NB4 (cell line): Measurements from ENCODE around the gene MYCL.

Source experiments
- DNase-seq: peaks from one replicate; pipeline ENCODE4 v3.0.0; 2010; ENCODE audit warnings: low read depth
- H3K4me3 ChIP-seq: one replicate; pipeline ENCODE4 v1.5.1; 2011; ENCODE audit warnings: mild to moderate bottlenecking, low read depth, low read length, moderate library complexity
- MAX ChIP-seq: IDR thresholded peaks from 2 replicates; pipeline ENCODE4 v1.6.1; 2011; ENCODE audit warnings: low read depth, low read length
- MYC ChIP-seq: IDR thresholded peaks from 2 replicates; pipeline ENCODE4 v1.6.1; 2011; ENCODE audit warnings: low read depth, low read length
- POLR2A ChIP-seq: IDR thresholded peaks from 2 replicates; pipeline ENCODE4 v1.6.1; 2011; ENCODE audit warnings: mild to moderate bottlenecking; ENCODE audit not compliant: insufficient read length; ENCODE audit errors: extremely low read depth
- TF ChIP-seq, protein P1 (sequence below): IDR thresholded peaks from one replicate; pipeline ENCODE4 v1.5.1; 2012; ENCODE audit warnings: low read depth, low read length

MYCL gene

DNA sequence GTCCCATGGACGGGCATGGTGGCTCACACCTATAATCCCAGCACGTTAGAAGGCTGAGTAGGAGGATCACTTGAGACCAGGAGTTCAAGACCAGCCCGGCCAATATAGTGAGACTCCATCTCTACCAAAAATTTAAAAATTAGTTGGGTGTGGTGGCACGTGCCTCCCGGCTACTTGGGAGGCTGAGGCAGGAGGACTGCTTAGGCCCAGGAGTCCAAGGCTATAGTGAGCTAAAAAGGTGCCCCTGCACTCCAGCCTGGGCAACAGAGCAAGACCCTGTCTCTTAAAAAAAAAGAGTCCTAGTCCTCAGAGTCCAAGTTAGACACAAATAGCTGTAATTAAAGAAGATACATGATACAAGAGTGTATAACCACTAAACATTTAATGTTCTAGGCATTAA, 38.5 kb downstream of the MYCL start:
- H3K4me3 ChIP-seq, result no peak overlapping the region
- DNase-seq, result no peak
- TF ChIP-seq, protein P1, sequence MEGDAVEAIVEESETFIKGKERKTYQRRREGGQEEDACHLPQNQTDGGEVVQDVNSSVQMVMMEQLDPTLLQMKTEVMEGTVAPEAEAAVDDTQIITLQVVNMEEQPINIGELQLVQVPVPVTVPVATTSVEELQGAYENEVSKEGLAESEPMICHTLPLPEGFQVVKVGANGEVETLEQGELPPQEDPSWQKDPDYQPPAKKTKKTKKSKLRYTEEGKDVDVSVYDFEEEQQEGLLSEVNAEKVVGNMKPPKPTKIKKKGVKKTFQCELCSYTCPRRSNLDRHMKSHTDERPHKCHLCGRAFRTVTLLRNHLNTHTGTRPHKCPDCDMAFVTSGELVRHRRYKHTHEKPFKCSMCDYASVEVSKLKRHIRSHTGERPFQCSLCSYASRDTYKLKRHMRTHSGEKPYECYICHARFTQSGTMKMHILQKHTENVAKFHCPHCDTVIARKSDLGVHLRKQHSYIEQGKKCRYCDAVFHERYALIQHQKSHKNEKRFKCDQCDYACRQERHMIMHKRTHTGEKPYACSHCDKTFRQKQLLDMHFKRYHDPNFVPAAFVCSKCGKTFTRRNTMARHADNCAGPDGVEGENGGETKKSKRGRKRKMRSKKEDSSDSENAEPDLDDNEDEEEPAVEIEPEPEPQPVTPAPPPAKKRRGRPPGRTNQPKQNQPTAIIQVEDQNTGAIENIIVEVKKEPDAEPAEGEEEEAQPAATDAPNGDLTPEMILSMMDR, result no peak
- TF ChIP-seq MAX, result no peak
- no peak for TF ChIP-seq POLR2A
- no peak for TF ChIP-seq MYC

- no peak for DNase-seq
- no peak overlapping the region for H3K4me3 ChIP-seq
- TF ChIP-seq, protein P1, result no peak
- TF ChIP-seq MAX, result no peak
Measured at GRCh38 chr1:39861003-39861402, 40.7 kb downstream of the MYCL start.

GRCh38 chr1:39859859-39860812, 41.6 kb downstream of the MYCL start:
- no peak for DNase-seq
- TF ChIP-seq POLR2A (no peak), MAX (no peak), MYC (no peak)
- TF ChIP-seq, protein P1, result no peak

GRCh38 chr1:39858315-39858714, 43.4 kb downstream of the MYCL start:
- H3K4me3 ChIP-seq, result no peak overlapping the region
- DNase-seq, result no peak
- no peak for TF ChIP-seq MYC
- no peak for TF ChIP-seq MAX
- TF ChIP-seq, protein P1, result no peak

More at GRCh38 chr1:39859859-39860812, 41.6 kb downstream of the MYCL start:
- no peak overlapping the region for H3K4me3 ChIP-seq

DNA sequence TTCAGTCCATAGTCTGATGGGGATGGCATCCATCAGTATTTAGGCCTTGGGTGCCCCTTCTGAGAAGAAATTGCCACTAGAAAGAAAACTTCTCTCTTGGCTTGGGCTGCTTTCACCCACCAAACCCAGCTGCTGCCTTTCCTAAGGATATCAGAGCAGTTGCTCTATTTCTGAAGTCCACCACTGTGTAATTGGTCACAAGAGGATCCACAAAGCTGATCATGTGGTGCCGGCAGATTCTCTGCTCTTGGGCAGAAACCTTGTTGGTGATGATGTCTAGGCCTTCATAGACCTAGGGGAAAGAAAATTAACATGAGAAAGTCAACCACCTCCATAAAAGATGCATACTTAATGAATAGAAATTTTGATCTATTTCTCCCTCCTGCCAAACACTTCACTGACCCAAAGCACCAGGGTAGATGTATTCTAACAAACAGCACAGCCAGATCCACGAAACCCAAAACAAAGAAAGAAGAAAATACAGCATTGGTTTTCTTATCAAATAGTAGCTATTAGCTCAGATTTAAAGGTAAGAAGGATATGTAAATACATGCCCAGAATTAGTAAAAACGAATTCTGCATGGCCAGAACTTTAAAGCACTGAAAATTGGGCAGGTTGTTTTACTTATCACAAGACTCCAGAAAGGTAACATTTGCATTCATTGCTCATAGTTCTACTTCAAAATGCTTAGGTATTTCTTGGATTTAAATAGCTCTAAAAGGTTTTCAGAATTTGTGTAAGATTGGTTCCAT, 44.4 kb downstream of the MYCL start:
- TF ChIP-seq, protein P1, result no peak
- TF ChIP-seq POLR2A (no peak), MYC (no peak), MAX (no peak)
- no peak overlapping the region for H3K4me3 ChIP-seq
- no peak for DNase-seq
